ENCODE data around the gene PRKD2. TPM values are rescaled to one million over a fixed set of nuclear protein-coding genes. Genes with fewer than 3 reads are reported as not detected.

PRKD2 gene
- total RNA-seq, 1 experiment from 2014 or later, result 100 TPM

- TF ChIP-seq MAX (CRISPR knock-in tag; IDR thresholded peaks at IDR 0.05), result 0 out of 2 replicates have a peak, but pooled peaks have one; percentile 19
- 0 out of 2 replicates have a peak, but pooled peaks have one; percentile 11 for TF ChIP-seq ARID4B (CRISPR knock-in tag; IDR thresholded peaks at IDR 0.05; ENCODE audit: borderline replicate concordance)
- TF ChIP-seq RELA (CRISPR knock-in tag; IDR thresholded peaks at IDR 0.05; ENCODE audit: borderline replicate concordance), result peak; percentile 61; the same call in 1 of the 2 replicates
These were observed at the start of gene PRKD2 (continued) for GRCh38 chr19:46717034-46717715.

- TF ChIP-seq ATF1 (CRISPR knock-in tag; IDR thresholded peaks at IDR 0.05), result no peak
- peak; percentile 55; the same call in 1 of the 2 replicates for TF ChIP-seq GABPB1 (CRISPR knock-in tag; IDR thresholded peaks at IDR 0.05)
- Mint-ChIP-seq H3K27me3 (ENCODE audit: low read depth) (no peaks in the 10 kb centered on the region), H3K27ac (no peak overlapping the region), H3K9me3 (no peaks in the 10 kb centered on the region), H3K4me1 (peaks cover 3% of the 10 kb centered on the region), H3K36me3 (no peaks in the 10 kb centered on the region), H3K4me3 (no peak overlapping the region)
- DNase-seq (ENCODE audit: low spot score) (no peak), ATAC-seq (no peak)
- POLR2A ChIA-PET, result interaction anchor here (1.0 kb wide), 1 partner anchor 76 kb away, joined by 8 read pairs; no protein-coding TSS in a partner anchor
- CTCF ChIA-PET, result interaction anchor here (0.7 to 2.1 kb wide), 3 partner anchors 12 to 76 kb away, joined by 5 to 11 read pairs (median 5); no protein-coding TSS in a partner anchor
These were observed 47.9 kb upstream of the PRKD2 start for GRCh38 chr19:46764817-46765291.

- Mint-ChIP-seq H3K4me3 (no peak overlapping the region), H3K9me3 (no peaks in the 10 kb centered on the region), H3K4me1 (peaks cover 9% of the 10 kb centered on the region), H3K27me3 (ENCODE audit: low read depth) (no peaks in the 10 kb centered on the region; the same call in 1 of the 2 replicates), H3K36me3 (no peaks in the 10 kb centered on the region), H3K27ac (no peak overlapping the region)
- POLR2A ChIA-PET, result no interaction called here
- DNase-seq (ENCODE audit: low spot score), result no peak
- CTCF ChIA-PET, result interaction anchor here (1.1 kb wide), 1 partner anchor 9 kb away, joined by 3 read pairs; no protein-coding TSS in a partner anchor
- TF ChIP-seq NFATC4 (CRISPR knock-in tag; IDR thresholded peaks at IDR 0.05) (no peak), KAT7 (CRISPR knock-in tag; IDR thresholded peaks at IDR 0.05; ENCODE audit: borderline replicate concordance) (no peak), NFYB (CRISPR knock-in tag; conservative IDR thresholded peaks at IDR 0.05; ENCODE audit: low read depth) (no peak), HMGA2 (CRISPR knock-in tag; IDR thresholded peaks at IDR 0.05) (no peak)
- ATAC-seq, result no peak
These were observed 45.5 kb upstream of the PRKD2 start for GRCh38 chr19:46762245-46762890.

GRCh38 chr19:46761418-46761831, 44.5 kb upstream of the PRKD2 start:
- peaks cover 9% of the 10 kb centered on the region for H3K4me1 Mint-ChIP-seq
- CTCF ChIA-PET, result interaction anchor here (0.6 to 1.1 kb wide), 2 partner anchors 8 to 79 kb away, joined by 3 read pairs; no protein-coding TSS in a partner anchor
- H3K9me3 Mint-ChIP-seq, result no peaks in the 10 kb centered on the region
- H3K27me3 Mint-ChIP-seq (ENCODE audit: low read depth), result no peaks in the 10 kb centered on the region; the same call in 1 of the 2 replicates
- no peak overlapping the region; the same call in 1 of the 2 replicates for H3K27ac Mint-ChIP-seq
- no peak for ATAC-seq
- no peak overlapping the region for H3K4me3 Mint-ChIP-seq
- POLR2A ChIA-PET, result no interaction called here
- DNase-seq (ENCODE audit: low spot score), result no peak
- 0 out of 2 replicates have a peak, but pooled peaks cover 1% of the 10 kb centered on the region for H3K36me3 Mint-ChIP-seq
- TF ChIP-seq CDX4 (CRISPR knock-in tag; IDR thresholded peaks at IDR 0.05; ENCODE audit: borderline replicate concordance) (no peak), RELA (CRISPR knock-in tag; IDR thresholded peaks at IDR 0.05; ENCODE audit: borderline replicate concordance) (no peak), USF2 (CRISPR knock-in tag; IDR thresholded peaks at IDR 0.05) (no peak), ZNF423 (CRISPR knock-in tag; IDR thresholded peaks at IDR 0.05) (no peak), MAX (CRISPR knock-in tag; IDR thresholded peaks at IDR 0.05) (no peak), ZNF317 (CRISPR knock-in tag; IDR thresholded peaks at IDR 0.05; ENCODE audit: borderline replicate concordance, low read depth) (no peak), ZNF121 (CRISPR knock-in tag; IDR thresholded peaks at IDR 0.05) (no peak), NFE2L1 (CRISPR knock-in tag; IDR thresholded peaks at IDR 0.05) (no peak), TEAD4 (CRISPR knock-in tag; IDR thresholded peaks at IDR 0.05) (no peak)
- TF ChIP-seq, protein P1, sequence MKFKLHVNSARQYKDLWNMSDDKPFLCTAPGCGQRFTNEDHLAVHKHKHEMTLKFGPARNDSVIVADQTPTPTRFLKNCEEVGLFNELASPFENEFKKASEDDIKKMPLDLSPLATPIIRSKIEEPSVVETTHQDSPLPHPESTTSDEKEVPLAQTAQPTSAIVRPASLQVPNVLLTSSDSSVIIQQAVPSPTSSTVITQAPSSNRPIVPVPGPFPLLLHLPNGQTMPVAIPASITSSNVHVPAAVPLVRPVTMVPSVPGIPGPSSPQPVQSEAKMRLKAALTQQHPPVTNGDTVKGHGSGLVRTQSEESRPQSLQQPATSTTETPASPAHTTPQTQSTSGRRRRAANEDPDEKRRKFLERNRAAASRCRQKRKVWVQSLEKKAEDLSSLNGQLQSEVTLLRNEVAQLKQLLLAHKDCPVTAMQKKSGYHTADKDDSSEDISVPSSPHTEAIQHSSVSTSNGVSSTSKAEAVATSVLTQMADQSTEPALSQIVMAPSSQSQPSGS (CRISPR knock-in tag; IDR thresholded peaks at IDR 0.05; ENCODE audit: borderline replicate concordance, low read depth), result no peak
